ENCODE results near the gene NUDT10. TPM values are rescaled to one million over a fixed set of nuclear protein-coding genes. Genes with fewer than 3 reads are reported as not detected.
"Not testable (repeated sequence)": the region's sequence is repeated elsewhere in the genome, so short reads cannot be mapped to it uniquely, and the experiment has no call there.

Gene NUDT10
- total RNA-seq, 1 experiment from 2014 or later: not detected

DNA sequence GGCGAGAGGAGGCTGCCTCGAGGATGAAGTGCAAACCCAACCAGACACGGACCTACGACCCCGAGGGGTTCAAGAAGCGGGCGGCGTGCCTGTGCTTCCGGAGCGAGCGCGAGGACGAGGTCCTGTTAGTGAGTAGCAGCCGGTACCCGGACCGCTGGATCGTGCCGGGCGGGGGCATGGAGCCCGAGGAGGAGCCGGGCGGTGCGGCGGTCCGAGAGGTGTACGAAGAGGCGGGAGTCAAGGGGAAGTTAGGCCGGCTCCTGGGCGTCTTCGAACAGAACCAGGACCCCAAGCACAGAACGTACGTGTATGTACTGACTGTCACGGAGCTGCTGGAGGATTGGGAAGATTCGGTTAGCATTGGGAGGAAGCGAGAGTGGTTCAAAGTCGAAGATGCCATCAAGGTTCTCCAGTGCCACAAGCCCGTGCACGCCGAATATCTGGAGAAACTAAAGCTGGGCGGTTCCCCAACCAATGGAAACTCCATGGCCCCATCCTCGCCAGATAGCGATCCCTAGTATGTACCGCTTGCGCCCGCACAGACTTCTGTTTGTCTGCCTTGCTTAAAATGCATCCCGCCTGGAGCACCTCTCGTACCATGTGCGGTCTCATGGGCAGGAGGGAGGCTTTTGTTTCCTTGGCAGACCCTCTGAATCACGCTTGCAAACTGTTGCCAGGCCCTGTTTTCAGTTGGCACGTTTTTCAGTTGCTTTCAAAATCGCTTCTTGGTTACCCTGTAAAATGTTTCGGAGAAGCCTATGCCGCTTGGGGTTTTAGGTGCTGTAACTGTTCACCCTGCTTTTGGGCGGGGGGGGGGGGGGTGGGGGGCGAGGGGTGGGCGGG is 542 bp downstream of the NUDT10 start:
- DNase-seq (ENCODE audit: low read depth, low spot score); H3K4me1 ChIP-seq (ENCODE audit: control insufficient read depth in 1 of 2, insufficient read depth in 2 of 2, low read length in 2 of 2); H3K79me2 ChIP-seq (ENCODE audit: insufficient read depth, low read length); H3K36me3 ChIP-seq (ENCODE audit: control insufficient read depth in 1 of 2, insufficient read depth in 2 of 2, low read length in 2 of 2); H3K4me3 ChIP-seq (replicated peaks in 1 of 2; ENCODE audit: low read depth in 1 of 2, low read length in 2 of 2); H3K4me2 ChIP-seq (ENCODE audit: low read length); ATAC-seq; BruUV-seq (replicated peaks); H3K9me3 ChIP-seq (ENCODE audit: control insufficient read depth in 1 of 2, insufficient read depth in 1 of 2, low read depth in 1 of 2, low read length in 2 of 2); H4K20me1 ChIP-seq (ENCODE audit: insufficient read depth); H3K9me2 ChIP-seq (ENCODE audit: insufficient read depth); H3K27ac ChIP-seq (ENCODE audit: low read depth, low read length); H2AFZ ChIP-seq (ENCODE audit: low read depth, low read length, poor library complexity, severe bottlenecking); RAD21 ChIA-PET (ENCODE audit: low non-redundant PET in 1 of 2, low total read pairs in 2 of 2, uncharacterized antibody in 2 of 2, unreplicated experiment in 2 of 2); intact Hi-C loops (cut with micrococcal nuclease); H3K9ac ChIP-seq (ENCODE audit: low read length); H3K27me3 ChIP-seq (ENCODE audit: insufficient read depth, low read length); POLR2A ChIA-PET; CTCF ChIA-PET: not testable (repeated sequence)

DNA sequence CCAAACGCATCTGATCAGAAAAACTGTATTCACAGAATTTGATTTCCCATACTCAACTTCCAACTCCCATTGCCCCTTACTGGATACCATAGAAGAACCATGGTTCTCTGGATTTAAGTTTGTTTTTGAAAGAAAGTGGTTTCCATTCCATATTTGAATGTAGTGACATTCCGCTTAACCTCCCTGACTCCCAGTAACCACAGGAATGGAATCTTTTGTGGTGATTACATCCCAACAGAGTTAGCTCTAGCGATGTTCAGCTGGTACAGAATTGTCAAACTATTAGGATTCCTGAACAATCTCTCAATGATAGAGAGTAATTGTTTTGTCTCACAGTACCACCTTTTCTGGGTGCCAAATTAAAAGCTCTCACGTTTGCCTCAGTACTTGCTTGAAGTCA is 1.7 kb downstream of the NUDT10 start:
- ATAC-seq (no peak), DNase-seq (ENCODE audit: low read depth, low spot score) (no peak)
- no peak overlapping the region for H3K4me3 ChIP-seq (replicated peaks in 1 of 2; ENCODE audit: low read depth in 1 of 2, low read length in 2 of 2)
- H4K20me1 ChIP-seq (ENCODE audit: insufficient read depth): no peaks in the 10 kb centered on the region
- RAD21 ChIA-PET (ENCODE audit: low non-redundant PET in 1 of 2, low total read pairs in 2 of 2, uncharacterized antibody in 2 of 2, unreplicated experiment in 2 of 2): no interaction called here
- H3K27me3 ChIP-seq (ENCODE audit: insufficient read depth, low read length): peaks cover 3% of the 10 kb centered on the region; the same call in 1 of the 2 replicates
- no peak overlapping the region for H3K9ac ChIP-seq (ENCODE audit: low read length)
- no peaks in the 10 kb centered on the region for H3K36me3 ChIP-seq (ENCODE audit: control insufficient read depth in 1 of 2, insufficient read depth in 2 of 2, low read length in 2 of 2)
- H3K9me2 ChIP-seq (ENCODE audit: insufficient read depth): no peaks in the 10 kb centered on the region
- H3K4me1 ChIP-seq (ENCODE audit: control insufficient read depth in 1 of 2, insufficient read depth in 2 of 2, low read length in 2 of 2): no peaks in the 10 kb centered on the region
- POLR2A ChIA-PET: no interaction called here
- CTCF ChIA-PET: no interaction called here
- H3K9me3 ChIP-seq (ENCODE audit: control insufficient read depth in 1 of 2, insufficient read depth in 1 of 2, low read depth in 1 of 2, low read length in 2 of 2): no peaks in the 10 kb centered on the region
- no TSS peak for BruUV-seq (replicated peaks)
- intact Hi-C loops (cut with micrococcal nuclease): no loop called here
- no peak overlapping the region for H3K4me2 ChIP-seq (ENCODE audit: low read length)
- H3K27ac ChIP-seq (ENCODE audit: low read depth, low read length): no peak overlapping the region
- H2AFZ ChIP-seq (ENCODE audit: low read depth, low read length, poor library complexity, severe bottlenecking): no peak overlapping the region
- H3K79me2 ChIP-seq (ENCODE audit: insufficient read depth, low read length): no peaks in the 10 kb centered on the region
- TF ChIP-seq ELF1 (IDR thresholded peaks at IDR 0.05; ENCODE audit: borderline replicate concordance, low read depth) (no peak), CEBPB (IDR thresholded peaks at IDR 0.05; ENCODE audit: low read depth) (no peak), CBX3 (IDR thresholded peaks at IDR 0.05; ENCODE audit: low read depth) (no peak), TCF7L2 (IDR thresholded peaks at IDR 0.05; ENCODE audit: borderline replicate concordance, extremely low read depth, insufficient read depth, insufficient read length) (no peak), YY1 (IDR thresholded peaks at IDR 0.05; ENCODE audit: extremely low read depth, insufficient replicate concordance, low read depth, low read length) (no peak), SRF (IDR thresholded peaks at IDR 0.05; ENCODE audit: low read depth) (no peak), SIN3A (IDR thresholded peaks at IDR 0.05; ENCODE audit: low read depth) (no peak), ZFX (IDR thresholded peaks at IDR 0.05) (no peak)
- TF ChIP-seq, protein P1, sequence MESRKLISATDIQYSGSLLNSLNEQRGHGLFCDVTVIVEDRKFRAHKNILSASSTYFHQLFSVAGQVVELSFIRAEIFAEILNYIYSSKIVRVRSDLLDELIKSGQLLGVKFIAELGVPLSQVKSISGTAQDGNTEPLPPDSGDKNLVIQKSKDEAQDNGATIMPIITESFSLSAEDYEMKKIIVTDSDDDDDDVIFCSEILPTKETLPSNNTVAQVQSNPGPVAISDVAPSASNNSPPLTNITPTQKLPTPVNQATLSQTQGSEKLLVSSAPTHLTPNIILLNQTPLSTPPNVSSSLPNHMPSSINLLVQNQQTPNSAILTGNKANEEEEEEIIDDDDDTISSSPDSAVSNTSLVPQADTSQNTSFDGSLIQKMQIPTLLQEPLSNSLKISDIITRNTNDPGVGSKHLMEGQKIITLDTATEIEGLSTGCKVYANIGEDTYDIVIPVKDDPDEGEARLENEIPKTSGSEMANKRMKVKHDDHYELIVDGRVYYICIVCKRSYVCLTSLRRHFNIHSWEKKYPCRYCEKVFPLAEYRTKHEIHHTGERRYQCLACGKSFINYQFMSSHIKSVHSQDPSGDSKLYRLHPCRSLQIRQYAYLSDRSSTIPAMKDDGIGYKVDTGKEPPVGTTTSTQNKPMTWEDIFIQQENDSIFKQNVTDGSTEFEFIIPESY (IDR thresholded peaks at IDR 0.05; ENCODE audit: extremely low read depth, insufficient replicate concordance, low read length): no peak
- TF ChIP-seq, protein P2, sequence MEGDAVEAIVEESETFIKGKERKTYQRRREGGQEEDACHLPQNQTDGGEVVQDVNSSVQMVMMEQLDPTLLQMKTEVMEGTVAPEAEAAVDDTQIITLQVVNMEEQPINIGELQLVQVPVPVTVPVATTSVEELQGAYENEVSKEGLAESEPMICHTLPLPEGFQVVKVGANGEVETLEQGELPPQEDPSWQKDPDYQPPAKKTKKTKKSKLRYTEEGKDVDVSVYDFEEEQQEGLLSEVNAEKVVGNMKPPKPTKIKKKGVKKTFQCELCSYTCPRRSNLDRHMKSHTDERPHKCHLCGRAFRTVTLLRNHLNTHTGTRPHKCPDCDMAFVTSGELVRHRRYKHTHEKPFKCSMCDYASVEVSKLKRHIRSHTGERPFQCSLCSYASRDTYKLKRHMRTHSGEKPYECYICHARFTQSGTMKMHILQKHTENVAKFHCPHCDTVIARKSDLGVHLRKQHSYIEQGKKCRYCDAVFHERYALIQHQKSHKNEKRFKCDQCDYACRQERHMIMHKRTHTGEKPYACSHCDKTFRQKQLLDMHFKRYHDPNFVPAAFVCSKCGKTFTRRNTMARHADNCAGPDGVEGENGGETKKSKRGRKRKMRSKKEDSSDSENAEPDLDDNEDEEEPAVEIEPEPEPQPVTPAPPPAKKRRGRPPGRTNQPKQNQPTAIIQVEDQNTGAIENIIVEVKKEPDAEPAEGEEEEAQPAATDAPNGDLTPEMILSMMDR (IDR thresholded peaks at IDR 0.05 in 2 of 3, conservative IDR thresholded peaks at IDR 0.05 in 1 of 3; ENCODE audit: borderline replicate concordance in 1 of 3, insufficient read depth in 1 of 3, low read depth in 2 of 3, low read length in 2 of 3): no peak
- TF ChIP-seq, protein P3, sequence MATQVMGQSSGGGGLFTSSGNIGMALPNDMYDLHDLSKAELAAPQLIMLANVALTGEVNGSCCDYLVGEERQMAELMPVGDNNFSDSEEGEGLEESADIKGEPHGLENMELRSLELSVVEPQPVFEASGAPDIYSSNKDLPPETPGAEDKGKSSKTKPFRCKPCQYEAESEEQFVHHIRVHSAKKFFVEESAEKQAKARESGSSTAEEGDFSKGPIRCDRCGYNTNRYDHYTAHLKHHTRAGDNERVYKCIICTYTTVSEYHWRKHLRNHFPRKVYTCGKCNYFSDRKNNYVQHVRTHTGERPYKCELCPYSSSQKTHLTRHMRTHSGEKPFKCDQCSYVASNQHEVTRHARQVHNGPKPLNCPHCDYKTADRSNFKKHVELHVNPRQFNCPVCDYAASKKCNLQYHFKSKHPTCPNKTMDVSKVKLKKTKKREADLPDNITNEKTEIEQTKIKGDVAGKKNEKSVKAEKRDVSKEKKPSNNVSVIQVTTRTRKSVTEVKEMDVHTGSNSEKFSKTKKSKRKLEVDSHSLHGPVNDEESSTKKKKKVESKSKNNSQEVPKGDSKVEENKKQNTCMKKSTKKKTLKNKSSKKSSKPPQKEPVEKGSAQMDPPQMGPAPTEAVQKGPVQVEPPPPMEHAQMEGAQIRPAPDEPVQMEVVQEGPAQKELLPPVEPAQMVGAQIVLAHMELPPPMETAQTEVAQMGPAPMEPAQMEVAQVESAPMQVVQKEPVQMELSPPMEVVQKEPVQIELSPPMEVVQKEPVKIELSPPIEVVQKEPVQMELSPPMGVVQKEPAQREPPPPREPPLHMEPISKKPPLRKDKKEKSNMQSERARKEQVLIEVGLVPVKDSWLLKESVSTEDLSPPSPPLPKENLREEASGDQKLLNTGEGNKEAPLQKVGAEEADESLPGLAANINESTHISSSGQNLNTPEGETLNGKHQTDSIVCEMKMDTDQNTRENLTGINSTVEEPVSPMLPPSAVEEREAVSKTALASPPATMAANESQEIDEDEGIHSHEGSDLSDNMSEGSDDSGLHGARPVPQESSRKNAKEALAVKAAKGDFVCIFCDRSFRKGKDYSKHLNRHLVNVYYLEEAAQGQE (IDR thresholded peaks at IDR 0.05; ENCODE audit: low read depth): no peak
